Measurements from ENCODE around the gene MAP4K4. TPM values are rescaled to one million over a fixed set of nuclear protein-coding genes. Genes with fewer than 3 reads are reported as not detected.

Gene MAP4K4
- total RNA-seq, 4 donors from 2014 or later, result 14.2 to 65.2 (median 29.1) TPM

- DNase-seq, result no peak
- TF ChIP-seq POLR2A (IDR thresholded peaks at IDR 0.05) (no peak), CTCF (IDR thresholded peaks at IDR 0.05) (no peak)
Observed at GRCh38 chr2:101812226-101812625, 114.7 kb downstream of the MAP4K4 start.

GRCh38 chr2:101814752-101815151 lies 117.2 kb downstream of the MAP4K4 start:
- H3K9me3 ChIP-seq, result no peaks in the 10 kb centered on the region
- DNase-seq, result no peak
- no peak for TF ChIP-seq CTCF (IDR thresholded peaks at IDR 0.05)
- TF ChIP-seq POLR2A (IDR thresholded peaks at IDR 0.05), result no peak
- no peaks in the 10 kb centered on the region for H3K27me3 ChIP-seq
- H3K27ac ChIP-seq, result no peak overlapping the region
- H3K4me1 ChIP-seq, result peaks cover 0 to 27% (median 2%) of the 10 kb centered on the region in 4 donors
- H3K4me3 ChIP-seq, result no peak overlapping the region
- no peaks in the 10 kb centered on the region for H3K36me3 ChIP-seq

More at GRCh38 chr2:101812226-101812625, 114.7 kb downstream of the MAP4K4 start:
- no peaks in the 10 kb centered on the region for H3K9me3 ChIP-seq
- H3K4me3 ChIP-seq, result no peak overlapping the region
- H3K27ac ChIP-seq, result no peak overlapping the region
- H3K4me1 ChIP-seq, result peaks cover 0 to 14% (median 0%) of the 10 kb centered on the region in 4 donors
- no peaks in the 10 kb centered on the region for H3K27me3 ChIP-seq
- no peaks in the 10 kb centered on the region for H3K36me3 ChIP-seq

- DNase-seq, result no peak
- Histone ChIP-seq H3K4me1 (peaks cover 0 to 27% (median 2%) of the 10 kb centered on the region in 4 donors), H3K4me3 (no peak overlapping the region), H3K36me3 (no peaks in the 10 kb centered on the region), H3K27me3 (no peaks in the 10 kb centered on the region), H3K27ac (no peak overlapping the region), H3K9me3 (no peaks in the 10 kb centered on the region)
- TF ChIP-seq CTCF (IDR thresholded peaks at IDR 0.05), result no peak
- no peak for TF ChIP-seq POLR2A (IDR thresholded peaks at IDR 0.05)
Observed at GRCh38 chr2:101815154-101815553, 117.6 kb downstream of the MAP4K4 start.

GRCh38 chr2:101815739-101816391 lies 118.4 kb downstream of the MAP4K4 start:
- Histone ChIP-seq H3K4me1 (peaks cover 0 to 27% (median 2%) of the 10 kb centered on the region in 4 donors), H3K27me3 (no peaks in the 10 kb centered on the region), H3K9me3 (no peaks in the 10 kb centered on the region), H3K27ac (no peak overlapping the region), H3K4me3 (no peak overlapping the region), H3K36me3 (no peaks in the 10 kb centered on the region)
- no peak for TF ChIP-seq CTCF (IDR thresholded peaks at IDR 0.05)
- TF ChIP-seq POLR2A (IDR thresholded peaks at IDR 0.05), result no peak
- no peak for DNase-seq

- Histone ChIP-seq H3K9me3 (no peaks in the 10 kb centered on the region), H3K4me1 (peaks cover 0 to 27% (median 2%) of the 10 kb centered on the region in 4 donors), H3K27ac (no peak overlapping the region), H3K27me3 (no peaks in the 10 kb centered on the region), H3K4me3 (no peak overlapping the region), H3K36me3 (no peaks in the 10 kb centered on the region)
- TF ChIP-seq CTCF (IDR thresholded peaks at IDR 0.05) (no peak), POLR2A (IDR thresholded peaks at IDR 0.05) (no peak)
- DNase-seq, result no peak
Observed at GRCh38 chr2:101816598-101816997, 119.1 kb downstream of the MAP4K4 start.
